Adrenal gland (tissue), 12 donors: ENCODE results near the gene GMFB. TPM values are rescaled to one million over a fixed set of nuclear protein-coding genes. Genes with fewer than 3 reads are reported as not detected.
A peak's percentile ranks its signal among the peaks of the same experiment; 100 is the strongest.

Experiments
- DNase-seq, 7 donors: peaks; one replicate each; pipeline ENCODE4 v3.0.0-alpha.2; 2019 to 2020
- H3K27ac ChIP-seq, 5 donors: fragments of 200-600 bp; sonication (generic) in 4 of 5; 1 replicate in 3 of 5; 2 replicates in 2 of 5; pipeline versions ENCODE4 v1.5.1 to v1.8.0; 2016 to 2020; ENCODE audit warnings: mild to moderate bottlenecking in 1 of 5
- H3K27me3 ChIP-seq: fragments of 200-600 bp; 2 replicates; pipeline ENCODE4 v1.8.0; 2021
- H3K36me3 ChIP-seq, 2 donors: fragments of 200-600 bp; replicated peaks in 1 of 2; 1 replicate in 1 of 2; 2 replicates in 1 of 2; pipeline versions ENCODE4 v1.5.1 to v1.8.0; 2018 to 2022
- H3K4me1 ChIP-seq, 2 donors: fragments of 200-600 bp; replicated peaks in 1 of 2; 1 replicate in 1 of 2; 2 replicates in 1 of 2; pipeline versions ENCODE4 v1.5.1 to v1.8.0; 2018 to 2021
- H3K4me3 ChIP-seq, 4 donors: fragments of 200-600 bp; sonication (generic) in 3 of 4; one replicate each; pipeline ENCODE4 v1.5.1; 2016 to 2018
- H3K9me3 ChIP-seq, 3 donors: fragments of 200-600 bp; sonication (generic) in 1 of 3; replicated peaks in 1 of 3; 1 replicate in 2 of 3; 2 replicates in 1 of 3; pipeline versions ENCODE4 v1.5.1 to v1.8.0; 2016 to 2021
- CTCF ChIP-seq, 6 experiments: fragments of 450-650 bp in 4 of 6; fragments of 200-600 bp in 2 of 6; sonication (generic) in 1 of 6; IDR thresholded peaks; 1 replicate in 5 of 6; 2 replicates in 1 of 6; pipeline versions ENCODE4 v1.5.1 to v1.8.0; 2016 to 2021; ENCODE audit warnings: antibody characterized with exemption in 6 of 6, mild to moderate bottlenecking in 2 of 6, moderate library complexity in 1 of 6
- POLR2A ChIP-seq, 2 donors: fragments of 450-650 bp; IDR thresholded peaks; one replicate each; pipeline ENCODE4 v1.6.1; 2017; ENCODE audit warnings: antibody characterized with exemption in 2 of 2, mild to moderate bottlenecking in 2 of 2, moderate library complexity in 1 of 2
- WGBS, 4 donors: extraction: QIAGEN DNeasy Blood & Tissue Kit in 2 of 4; methylation state at CpG; one replicate each; pipeline versions ENCODE4 v1.1.5 to v1.1.7; 2013 to 2017; 5-methylcytosine and 5-hydroxymethylcytosine counted together
- intact Hi-C, 2 donors: fragments of 100-400 bp; cut with DNase I; formaldehyde crosslinking; loops; one replicate each; pipeline versions ENCODE4 v1.14.1 to v1.15.0; 2022 to 2023
- polyA plus RNA-seq, 3 donors: library from polyadenylated mRNA; stranded (reverse); fragments of 200-250 nt in 2 of 3; fragments of 350-450 nt in 1 of 3; fragmentation: Illumina TruSeq in 1 of 3; extraction: RNeasy Lipid Tissue Mini Kit (QIAGEN cat#74804) in 1 of 3; gene quantifications; one replicate each; pipeline ENCODE4 v1.2.3, GENCODE V29; 2013 to 2014
- total RNA-seq, 9 donors: library from RNA; depleted of rRNA in 4 of 9; stranded (reverse); fragments of >200 nt in 4 of 9; fragments of 120-200 nt in 1 of 9; fragmentation: NEBNext Ultra II Directional in 1 of 9; extraction: Animal tissue kit (Norgen Biotek cat#: 25700) in 1 of 9; gene quantifications; one replicate each; pipeline versions ENCODE4 v1.1.0 to v1.2.4, GENCODE V29; 2013 to 2023
- donor health status: healthy with polysubstance abuse.
- donor health status: Bipolar disorder and iron deficiency.
- donor health status: DM: yes; HTN: yes; CAD: no.
- donor health status: DM: no; HTN: no; CAD: no.
- donor health status: DM: no; HTN: no; CAD: no.
- donor health status: DM: yes; HTN: yes; CAD: no.

The GMFB gene
- total and polyA plus RNA-seq, 12 donors: 8.2 to 66.3 (median 45.5) TPM

- H3K36me3 ChIP-seq: no peaks in the 10 kb centered on the region
- no peaks in the 10 kb centered on the region for H3K9me3 ChIP-seq
- intact Hi-C loops: no loop called here
- H3K27ac ChIP-seq: peak overlapping the region in 4 of 5 donors; percentile 32 to 93 (median 87)
- 89 to 95% (median 92%) methylated on average over 4 of the region's 4 CpGs for WGBS, 4 donors
- H3K4me1 ChIP-seq: peaks cover 0 to 40% of the 10 kb centered on the region in 2 donors
- no peaks in the 10 kb centered on the region for H3K27me3 ChIP-seq
- TF ChIP-seq CTCF (IDR thresholded peaks at IDR 0.05) (no peak), POLR2A (IDR thresholded peaks at IDR 0.05) (no peak)
- H3K4me3 ChIP-seq: peak overlapping the region in 1 of 4 donors; percentile 66
- DNase-seq: no peak
Observed at GRCh38 chr14:54489731-54490444, 1.1 kb upstream of the GMFB start.

- Histone ChIP-seq H3K4me1 (peaks cover 0 to 45% of the 10 kb centered on the region in 2 donors), H3K27ac (peak overlapping the region; percentile 32 to 93 (median 82)), H3K9me3 (no peaks in the 10 kb centered on the region), H3K27me3 (no peaks in the 10 kb centered on the region), H3K4me3 (peak overlapping the region in 2 of 4 donors; percentile 66 to 87), H3K36me3 (no peaks in the 10 kb centered on the region)
- no peak for DNase-seq
- WGBS, 4 donors: 10 to 23% (median 18%) methylated on average over 5 of the region's 5 CpGs
- intact Hi-C loops: no loop called here
- peak in 1 of 6 experiments; percentile 29 for TF ChIP-seq CTCF (IDR thresholded peaks at IDR 0.05)
- TF ChIP-seq POLR2A (IDR thresholded peaks at IDR 0.05): no peak
Observed at GRCh38 chr14:54489318-54489683, 521 bp upstream of the GMFB start.

DNA sequence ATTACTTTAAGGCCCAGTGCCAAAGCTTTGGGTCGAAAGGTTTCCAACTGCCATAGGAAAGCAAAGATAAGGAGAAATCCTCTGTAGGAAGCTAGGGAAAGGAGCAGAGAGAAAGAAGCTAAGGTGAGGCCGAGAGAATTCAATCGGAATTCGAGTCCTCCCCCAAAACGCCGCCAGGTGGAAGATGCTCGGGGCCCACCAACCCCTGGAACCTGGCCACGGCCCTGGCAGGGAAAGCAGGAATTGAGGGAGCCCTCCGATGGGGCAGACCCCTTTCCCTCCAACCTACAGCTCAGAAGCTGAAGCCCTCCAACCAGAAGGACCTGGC is 498 bp downstream of the GMFB start:
- H3K4me1 ChIP-seq: peaks cover 0 to 55% of the 10 kb centered on the region in 2 donors
- DNase-seq: no peak
- WGBS, 4 donors: 0% methylated on average over 9 of the region's 9 CpGs
- peak overlapping the region; percentile 79 to 93 (median 85) for H3K27ac ChIP-seq
- no peak for TF ChIP-seq CTCF (IDR thresholded peaks at IDR 0.05)
- no peak for TF ChIP-seq POLR2A (IDR thresholded peaks at IDR 0.05)
- intact Hi-C loops: no loop called here
- H3K36me3 ChIP-seq: no peaks in the 10 kb centered on the region
- peak overlapping the region; percentile 40 to 88 (median 76) for H3K4me3 ChIP-seq
- H3K9me3 ChIP-seq: no peaks in the 10 kb centered on the region
- H3K27me3 ChIP-seq: no peaks in the 10 kb centered on the region

- peak overlapping the region in 2 of 4 donors; percentile 66 to 87 for H3K4me3 ChIP-seq
- peak in 1 of 2 donors; percentile 32 for TF ChIP-seq POLR2A (IDR thresholded peaks at IDR 0.05)
- no peak for TF ChIP-seq CTCF (IDR thresholded peaks at IDR 0.05)
- peak overlapping the region in 3 of 5 donors; percentile 82 to 93 (median 92) for H3K27ac ChIP-seq
- H3K36me3 ChIP-seq: no peaks in the 10 kb centered on the region
- WGBS, 4 donors: 24 to 37% (median 30%) methylated on average over 4 of the region's 4 CpGs
- no peaks in the 10 kb centered on the region for H3K9me3 ChIP-seq
- H3K4me1 ChIP-seq: peaks cover 0 to 55% of the 10 kb centered on the region in 2 donors
- intact Hi-C loops: no loop called here
- H3K27me3 ChIP-seq: no peaks in the 10 kb centered on the region
- no peak for DNase-seq
Observed at GRCh38 chr14:54487771-54488170, 1.0 kb downstream of the GMFB start.
